T-helper 17 cell (primary cell): ENCODE results near the gene SLC35F1. TPM values are rescaled to one million over a fixed set of nuclear protein-coding genes. Genes with fewer than 3 reads are reported as not detected.

Source experiments
- ATAC-seq: fragments of 150-1000 bp; cut with Tn5 transposase; 2 replicates; pipeline ENCODE4 v1.10.0; 2021; ENCODE audit warnings: mild to moderate bottlenecking, moderate library complexity
- DNase-seq, 3 donors: peaks; one replicate each; pipeline versions ENCODE4 v3.0.0 to v3.0.0-alpha.2; 2020 to 2021
- H3K9me3 ChIP-seq: one replicate; pipeline ENCODE4 v1.7.0; 2013; ENCODE audit warnings: low read length, mild to moderate bottlenecking; ENCODE audit not compliant: control insufficient read depth, poor library complexity, severe bottlenecking
- H3K27ac Mint-ChIP-seq: one replicate; pipeline ENCODE4 v1.8.0; 2022; ENCODE audit warnings: mild to moderate bottlenecking, moderate library complexity, mixed read lengths
- H3K27me3 Mint-ChIP-seq: one replicate; pipeline ENCODE4 v1.8.0; 2022; ENCODE audit warnings: mixed read lengths
- H3K36me3 Mint-ChIP-seq: one replicate; pipeline ENCODE4 v1.8.0; 2022; ENCODE audit warnings: low read depth, mixed read lengths
- H3K4me1 Mint-ChIP-seq: one replicate; pipeline ENCODE4 v1.8.0; 2022; ENCODE audit warnings: mild to moderate bottlenecking, mixed read lengths
- H3K4me3 Mint-ChIP-seq: one replicate; pipeline ENCODE4 v1.8.0; 2022; ENCODE audit warnings: mild to moderate bottlenecking, moderate library complexity, mixed read lengths
- total RNA-seq, 4 donors: library from RNA in 2 of 4; stranded (reverse) in 2 of 4; gene quantifications; one replicate each; pipeline ENCODE4 v1.2.3 and lab custom pipeline; 2022 to 2026

The SLC35F1 gene
- total RNA-seq, 2 donors from 2014 or later, result not detected

DNA sequence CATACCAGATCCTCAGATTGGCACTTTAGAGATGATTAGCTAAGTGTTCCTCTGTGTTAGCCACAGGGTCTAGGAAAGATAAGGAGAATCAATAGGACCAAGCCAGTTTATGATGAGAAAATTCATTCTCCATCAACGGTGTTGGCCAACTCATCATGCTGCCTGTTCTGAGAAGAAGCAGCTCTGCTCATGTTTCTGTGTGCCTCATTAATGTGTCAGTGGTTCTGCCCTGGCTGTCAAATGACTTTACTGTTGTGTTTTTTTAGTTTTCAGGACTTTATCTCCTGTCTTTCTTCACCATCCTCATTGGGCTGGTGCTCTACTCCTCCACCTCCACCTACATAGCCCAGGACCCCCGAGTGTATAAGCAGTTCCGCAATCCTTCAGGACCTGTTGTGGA is 406.7 kb downstream of the SLC35F1 start:
- no peak for DNase-seq
- no peaks in the 10 kb centered on the region for H3K4me1 Mint-ChIP-seq
- no peak for ATAC-seq
- H3K9me3 ChIP-seq, result no peaks in the 10 kb centered on the region
- no peak overlapping the region for H3K4me3 Mint-ChIP-seq
- H3K27ac Mint-ChIP-seq, result no peak overlapping the region
- no peaks in the 10 kb centered on the region for H3K36me3 Mint-ChIP-seq
- no peaks in the 10 kb centered on the region for H3K27me3 Mint-ChIP-seq

DNA sequence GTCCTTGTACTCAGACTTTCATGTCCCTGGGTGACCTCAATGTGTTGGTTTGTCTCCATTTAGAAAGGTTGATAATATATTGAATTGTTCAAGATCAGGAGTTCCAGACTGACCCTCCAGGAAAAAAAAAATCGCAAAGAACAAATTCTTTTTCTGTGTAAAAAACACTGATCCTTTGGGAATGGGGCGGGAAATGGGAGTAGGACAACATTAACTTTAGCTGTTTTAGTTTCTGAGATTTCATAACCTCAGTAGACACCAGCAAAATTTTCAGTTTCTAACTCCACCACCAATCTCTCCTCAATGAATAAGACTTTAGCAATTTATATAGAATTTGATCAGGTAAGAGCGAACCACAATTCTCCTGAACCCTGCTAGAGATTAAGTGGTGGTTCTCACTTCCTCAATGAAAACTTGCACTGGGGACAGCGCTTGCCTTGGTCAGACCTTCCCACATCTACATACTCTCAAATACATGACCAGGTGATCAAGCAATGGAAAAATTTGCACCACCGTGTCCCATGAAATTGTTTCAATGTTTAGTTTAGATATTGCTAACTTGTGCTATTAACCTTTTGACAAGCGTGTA is 409.8 kb downstream of the SLC35F1 start:
- H3K9me3 ChIP-seq, result no peaks in the 10 kb centered on the region
- no peaks in the 10 kb centered on the region for H3K4me1 Mint-ChIP-seq
- H3K27ac Mint-ChIP-seq, result no peak overlapping the region
- DNase-seq, result no peak
- no peaks in the 10 kb centered on the region for H3K36me3 Mint-ChIP-seq
- ATAC-seq, result no peak
- no peaks in the 10 kb centered on the region for H3K27me3 Mint-ChIP-seq
- no peak overlapping the region for H3K4me3 Mint-ChIP-seq

DNA sequence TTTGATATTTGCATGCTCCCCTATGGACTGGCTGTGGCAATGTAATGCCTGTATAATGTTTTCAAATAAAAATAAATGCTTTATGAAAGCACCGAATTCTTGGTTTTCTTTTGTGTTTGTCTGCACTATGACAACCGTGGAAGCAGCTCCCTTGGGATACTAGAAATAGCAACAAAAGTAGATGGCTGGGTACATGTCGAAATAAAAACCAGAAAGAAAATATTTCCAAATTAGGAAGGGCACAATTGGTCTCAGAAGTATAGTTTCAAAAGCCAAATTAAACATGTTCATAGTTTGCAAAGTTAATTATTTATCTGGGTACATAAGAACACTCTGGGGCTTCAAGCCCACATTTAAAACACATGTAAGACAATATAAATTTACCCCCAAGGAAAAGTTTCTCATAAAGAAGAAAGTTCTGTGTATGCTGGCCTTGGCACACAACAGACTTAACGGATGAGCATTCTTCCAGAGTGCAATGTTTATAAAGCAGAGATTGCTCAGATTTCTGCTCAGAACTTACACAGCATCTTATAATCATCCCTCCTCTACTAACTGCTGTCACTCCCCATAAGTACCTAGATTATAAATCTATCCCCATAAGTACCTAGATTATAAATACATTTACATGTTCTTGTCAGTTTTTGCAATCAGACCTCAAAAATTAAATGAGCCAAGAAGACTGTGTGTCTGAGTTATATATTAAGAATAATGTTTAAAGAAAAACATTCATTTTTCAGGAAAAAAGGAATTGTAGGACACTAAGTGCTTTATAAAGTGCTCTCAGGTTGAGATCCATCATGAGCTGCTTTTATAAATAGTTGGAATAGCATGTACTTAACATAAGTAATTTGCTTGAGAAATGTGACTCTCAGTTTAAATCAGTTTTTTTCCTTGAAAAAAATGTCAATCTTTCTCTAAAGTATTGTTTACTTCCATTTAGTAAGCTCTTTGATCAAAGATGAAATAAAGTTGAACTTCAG is 410.8 kb downstream of the SLC35F1 start:
- no peak for DNase-seq
- H3K27me3 Mint-ChIP-seq, result no peaks in the 10 kb centered on the region
- H3K4me3 Mint-ChIP-seq, result no peak overlapping the region
- no peaks in the 10 kb centered on the region for H3K36me3 Mint-ChIP-seq
- ATAC-seq, result no peak
- H3K9me3 ChIP-seq, result no peaks in the 10 kb centered on the region
- no peaks in the 10 kb centered on the region for H3K4me1 Mint-ChIP-seq
- H3K27ac Mint-ChIP-seq, result no peak overlapping the region

DNA sequence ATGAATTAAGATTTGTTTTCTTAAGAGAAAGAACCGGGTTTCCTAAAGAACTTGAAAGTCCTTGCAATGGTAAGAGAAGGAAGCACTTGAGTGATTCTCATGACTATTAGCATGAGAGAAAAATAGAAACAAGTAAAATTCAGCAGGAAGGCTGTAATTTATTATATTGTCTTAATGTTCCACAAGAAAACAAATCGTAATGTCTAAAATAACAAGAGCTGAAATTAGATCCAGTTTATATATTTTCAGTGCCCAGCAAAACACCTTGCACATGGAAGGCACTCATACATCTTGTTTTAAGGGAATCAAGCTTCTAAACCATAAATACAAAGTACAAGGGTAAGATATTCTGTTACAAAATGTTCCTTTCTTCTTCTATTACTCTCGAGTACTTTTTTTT is 411.6 kb downstream of the SLC35F1 start:
- no peaks in the 10 kb centered on the region for H3K4me1 Mint-ChIP-seq
- H3K27ac Mint-ChIP-seq, result no peak overlapping the region
- no peak for ATAC-seq
- H3K9me3 ChIP-seq, result no peaks in the 10 kb centered on the region
- no peak overlapping the region for H3K4me3 Mint-ChIP-seq
- H3K36me3 Mint-ChIP-seq, result no peaks in the 10 kb centered on the region
- H3K27me3 Mint-ChIP-seq, result no peaks in the 10 kb centered on the region
- no peak for DNase-seq

DNA sequence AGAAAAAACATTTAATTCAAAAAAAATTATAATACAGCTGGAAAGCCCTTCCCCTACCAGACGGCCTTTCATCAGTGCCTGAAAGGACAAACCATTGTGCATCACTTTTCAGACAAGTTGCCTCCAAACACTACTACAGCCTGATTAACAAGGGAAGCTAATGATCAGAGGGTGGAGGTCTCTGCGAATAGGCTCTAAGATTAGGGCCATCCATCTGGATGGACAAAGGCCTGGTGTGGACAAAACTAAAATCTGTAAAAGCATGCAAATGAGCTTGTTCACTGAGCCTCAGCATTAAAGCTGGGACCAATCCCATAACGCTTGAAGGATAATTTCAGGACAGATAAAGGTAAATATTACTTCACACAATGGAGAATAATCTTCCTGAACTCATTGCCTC is 412.4 kb downstream of the SLC35F1 start:
- DNase-seq (no peak), ATAC-seq (no peak)

DNA sequence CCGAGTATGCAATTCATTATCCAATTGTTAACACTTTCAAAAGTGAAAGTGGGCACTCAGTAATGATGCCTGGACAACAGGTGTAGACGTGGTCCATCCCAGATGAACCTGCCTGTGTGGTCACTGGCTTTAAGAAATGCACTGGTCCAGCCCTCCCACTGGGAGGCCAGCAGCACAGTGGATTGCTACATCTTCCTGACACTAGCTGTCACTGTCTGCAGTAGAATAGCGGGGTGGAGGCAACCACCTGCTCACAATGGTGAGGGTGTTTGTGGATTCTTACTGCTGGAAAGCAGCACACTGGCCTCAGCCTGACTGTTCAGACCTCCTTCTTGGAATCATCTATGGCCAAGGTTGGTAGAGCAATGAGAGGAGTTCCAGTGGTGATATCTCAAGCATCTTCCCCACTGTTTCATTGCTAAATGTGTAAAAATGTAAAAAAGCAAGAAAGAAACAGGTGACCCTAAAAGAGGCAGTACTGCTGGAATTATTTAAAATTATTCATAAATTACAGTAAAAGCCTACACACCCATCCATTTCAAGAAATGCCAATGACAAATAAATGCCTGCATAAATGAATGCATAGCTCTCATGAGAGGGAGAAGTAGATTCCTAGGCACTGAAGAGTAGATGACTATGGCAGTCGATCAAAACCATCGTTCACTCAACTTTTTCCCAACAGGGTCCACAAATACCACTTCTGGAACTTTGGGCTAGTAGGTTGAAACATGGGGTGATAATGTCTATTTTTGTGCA is 413.0 kb downstream of the SLC35F1 start:
- Mint-ChIP-seq H3K36me3 (no peaks in the 10 kb centered on the region), H3K4me3 (no peak overlapping the region), H3K27me3 (no peaks in the 10 kb centered on the region), H3K27ac (no peak overlapping the region), H3K4me1 (no peaks in the 10 kb centered on the region)
- ATAC-seq (no peak), DNase-seq (no peak)
- H3K9me3 ChIP-seq, result no peaks in the 10 kb centered on the region

More for the DNA sequence above, 412.4 kb downstream of the SLC35F1 start:
- H3K9me3 ChIP-seq, result no peaks in the 10 kb centered on the region
- H3K27ac Mint-ChIP-seq, result no peak overlapping the region
- H3K36me3 Mint-ChIP-seq, result no peaks in the 10 kb centered on the region
- no peaks in the 10 kb centered on the region for H3K27me3 Mint-ChIP-seq
- no peak overlapping the region for H3K4me3 Mint-ChIP-seq
- H3K4me1 Mint-ChIP-seq, result no peaks in the 10 kb centered on the region

DNA sequence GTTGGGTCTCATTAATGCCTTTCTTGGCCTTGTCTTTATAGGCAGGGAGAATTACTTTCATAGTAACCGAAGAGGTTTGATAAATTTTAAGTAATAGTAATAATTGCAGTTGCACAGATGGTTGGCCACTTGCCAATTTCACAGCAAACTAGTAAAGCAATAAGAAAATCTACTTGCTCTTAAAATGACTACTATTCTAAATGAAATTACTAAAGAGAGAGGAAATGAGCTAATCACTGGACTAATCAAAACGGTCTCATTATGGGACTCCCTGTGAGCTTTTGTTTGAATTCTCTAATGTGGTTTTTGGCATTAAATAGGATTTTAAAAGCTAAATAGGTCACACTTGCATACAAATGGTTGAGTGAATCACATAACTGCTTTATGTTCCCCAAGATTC is 413.6 kb downstream of the SLC35F1 start:
- no peak for DNase-seq
- Mint-ChIP-seq H3K4me3 (no peak overlapping the region), H3K36me3 (no peaks in the 10 kb centered on the region), H3K27me3 (no peaks in the 10 kb centered on the region), H3K4me1 (no peaks in the 10 kb centered on the region), H3K27ac (no peak overlapping the region)
- no peaks in the 10 kb centered on the region for H3K9me3 ChIP-seq
- ATAC-seq, result no peak

DNA sequence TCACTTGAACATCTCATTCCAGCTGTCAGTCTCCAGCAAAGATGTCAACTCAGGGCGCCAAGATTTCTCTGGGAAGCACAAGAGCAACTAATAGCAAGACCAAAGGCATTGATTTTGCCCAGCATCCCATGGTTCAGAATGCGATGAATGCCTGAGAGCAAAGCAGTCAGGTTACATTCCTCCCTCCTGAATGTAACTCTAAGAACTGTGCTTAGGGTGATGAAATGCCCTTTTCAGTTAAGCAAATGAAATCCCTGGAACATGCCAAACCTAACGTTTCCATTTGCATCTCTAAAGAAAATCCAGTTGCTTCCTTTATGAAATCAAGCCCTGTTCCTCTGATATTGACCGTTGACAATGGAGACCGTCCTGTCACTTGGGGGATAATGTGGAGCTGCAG is 417.1 kb downstream of the SLC35F1 start:
- no peaks in the 10 kb centered on the region for H3K9me3 ChIP-seq
- DNase-seq (no peak), ATAC-seq (no peak)
- Mint-ChIP-seq H3K36me3 (no peaks in the 10 kb centered on the region), H3K4me3 (no peak overlapping the region), H3K4me1 (no peaks in the 10 kb centered on the region), H3K27ac (no peak overlapping the region), H3K27me3 (no peaks in the 10 kb centered on the region)

DNA sequence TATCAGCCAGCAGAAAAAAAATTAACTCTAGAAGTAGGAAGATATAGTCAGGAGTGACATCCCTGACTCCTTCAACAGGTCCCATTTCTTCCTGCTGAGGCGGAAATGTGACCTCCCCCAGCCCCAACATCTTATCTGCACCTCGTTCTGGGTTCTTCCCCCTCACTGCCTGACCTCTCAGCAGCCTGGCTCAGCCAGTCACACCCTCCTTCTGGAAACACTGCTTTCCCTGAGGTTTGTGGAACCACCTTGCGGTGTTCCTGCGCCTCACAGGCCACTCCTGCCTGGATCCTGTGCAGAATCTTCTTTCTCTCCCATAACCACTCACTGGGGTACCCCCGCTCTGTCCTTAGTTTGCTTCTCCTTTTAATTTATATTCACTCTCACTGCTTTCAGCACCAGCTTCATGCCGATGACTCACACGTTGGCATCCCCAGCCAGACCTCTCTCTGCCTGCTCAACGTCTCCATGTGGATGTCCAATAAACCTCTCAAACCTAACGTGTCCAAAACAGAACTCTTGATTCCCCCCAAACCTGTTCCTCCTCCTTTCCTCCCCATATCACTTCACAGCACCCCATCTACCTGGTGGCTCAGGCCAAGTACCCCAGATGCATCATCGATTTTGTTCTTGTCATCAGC is 418.3 kb downstream of the SLC35F1 start:
- no peak overlapping the region for H3K4me3 Mint-ChIP-seq
- H3K4me1 Mint-ChIP-seq, result no peaks in the 10 kb centered on the region
- DNase-seq (no peak), ATAC-seq (no peak)
- H3K27me3 Mint-ChIP-seq, result no peaks in the 10 kb centered on the region
- H3K27ac Mint-ChIP-seq, result no peak overlapping the region
- no peaks in the 10 kb centered on the region for H3K9me3 ChIP-seq
- no peaks in the 10 kb centered on the region for H3K36me3 Mint-ChIP-seq

DNA sequence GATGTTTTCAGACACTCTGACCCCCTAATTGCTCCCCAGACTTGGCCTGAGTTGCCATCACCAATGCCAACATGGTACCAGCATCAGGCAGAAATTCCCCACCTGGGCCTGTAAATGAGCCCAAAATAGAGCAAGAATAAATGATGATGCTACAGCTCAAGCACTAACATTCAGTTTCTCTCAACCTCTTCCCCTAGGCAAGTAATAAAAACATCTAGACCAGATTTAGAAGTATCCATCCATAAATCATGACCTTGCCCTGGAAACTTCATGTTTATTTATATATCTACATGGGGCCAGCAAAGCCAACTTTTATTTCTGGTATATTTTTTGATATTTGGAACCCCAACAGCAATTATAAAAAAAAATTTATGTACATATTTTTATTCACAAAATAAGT is 419.6 kb downstream of the SLC35F1 start:
- Mint-ChIP-seq H3K27ac (no peak overlapping the region), H3K36me3 (no peaks in the 10 kb centered on the region), H3K4me3 (no peak overlapping the region), H3K4me1 (no peaks in the 10 kb centered on the region), H3K27me3 (no peaks in the 10 kb centered on the region)
- ATAC-seq (no peak), DNase-seq (no peak)
- H3K9me3 ChIP-seq, result no peaks in the 10 kb centered on the region

DNA sequence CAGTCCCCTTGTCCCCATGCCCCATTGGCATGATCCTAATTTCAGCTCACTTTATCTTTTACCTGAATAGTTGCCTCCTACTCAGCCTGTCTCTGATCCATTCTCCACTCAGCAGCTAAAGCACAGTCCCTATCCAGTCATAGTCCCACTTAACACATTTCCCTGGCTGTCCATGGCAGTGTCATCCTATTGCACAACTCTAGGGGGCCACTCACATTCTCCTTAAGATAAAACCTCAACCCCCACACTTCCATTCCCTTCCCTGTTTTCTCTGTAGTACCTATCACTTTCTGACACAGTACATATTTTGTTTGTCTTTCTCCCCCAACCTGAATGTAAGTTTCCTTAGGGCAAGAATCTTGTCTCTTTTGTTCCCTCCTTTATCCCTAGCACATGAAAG is 420.2 kb downstream of the SLC35F1 start:
- no peaks in the 10 kb centered on the region for H3K9me3 ChIP-seq
- Mint-ChIP-seq H3K4me3 (no peak overlapping the region), H3K4me1 (no peaks in the 10 kb centered on the region), H3K36me3 (no peaks in the 10 kb centered on the region), H3K27me3 (no peaks in the 10 kb centered on the region), H3K27ac (no peak overlapping the region)
- ATAC-seq (no peak), DNase-seq (no peak)

DNA sequence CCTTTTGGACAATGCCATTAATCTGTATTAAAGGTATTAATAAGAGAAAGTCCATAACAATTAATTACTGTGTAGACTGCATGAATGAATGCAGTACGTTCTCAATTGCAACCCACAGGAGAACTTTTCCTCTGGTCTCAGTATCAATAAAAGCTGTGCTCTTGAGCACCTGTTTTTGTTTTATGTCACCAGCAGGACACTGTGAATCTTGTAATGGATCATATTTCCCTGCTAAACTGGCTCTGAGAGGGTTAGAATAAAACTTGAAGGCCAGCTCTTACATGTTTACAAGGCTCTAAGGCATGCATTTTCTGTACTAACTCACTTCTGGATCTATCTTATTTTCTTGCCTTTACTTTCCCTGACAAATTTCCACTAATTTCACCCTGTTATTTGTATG is 426.7 kb downstream of the SLC35F1 start:
- Mint-ChIP-seq H3K4me1 (no peaks in the 10 kb centered on the region), H3K27ac (no peak overlapping the region), H3K27me3 (no peaks in the 10 kb centered on the region), H3K36me3 (no peaks in the 10 kb centered on the region), H3K4me3 (no peak overlapping the region)
- no peak for DNase-seq
- no peak for ATAC-seq
- H3K9me3 ChIP-seq, result no peaks in the 10 kb centered on the region

DNA sequence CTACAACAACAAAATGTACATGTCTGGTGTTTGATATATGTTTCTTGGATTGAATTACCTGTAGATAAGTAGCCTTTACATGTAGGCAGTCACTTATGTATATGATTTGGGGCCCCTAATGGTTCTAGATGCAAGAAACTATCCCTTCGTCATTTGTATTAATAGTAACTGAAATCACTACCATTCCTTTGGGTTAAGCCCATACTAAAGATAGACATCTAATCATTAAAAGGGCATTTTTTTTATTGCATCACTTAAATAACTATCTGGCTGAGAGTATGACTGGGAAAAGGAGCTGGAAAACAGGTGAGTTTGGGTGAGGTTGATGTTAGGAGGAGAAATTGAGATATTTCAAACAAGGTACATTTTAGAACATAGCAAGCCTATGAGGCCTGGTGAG is 427.6 kb downstream of the SLC35F1 start:
- H3K27me3 Mint-ChIP-seq, result no peaks in the 10 kb centered on the region
- no peaks in the 10 kb centered on the region for H3K4me1 Mint-ChIP-seq
- no peak overlapping the region for H3K4me3 Mint-ChIP-seq
- no peaks in the 10 kb centered on the region for H3K36me3 Mint-ChIP-seq
- no peaks in the 10 kb centered on the region for H3K9me3 ChIP-seq
- no peak for ATAC-seq
- no peak overlapping the region for H3K27ac Mint-ChIP-seq
- no peak for DNase-seq
